Nucleus accumbens (tissue), 56 donors: Measurements from ENCODE around the gene GALNT2.

Experiments used
- DNase-seq, 56 donors: peaks; one replicate each; lab custom pipeline; 2025; lab: John Stamatoyannopoulos, UW

Gene GALNT2

DNA sequence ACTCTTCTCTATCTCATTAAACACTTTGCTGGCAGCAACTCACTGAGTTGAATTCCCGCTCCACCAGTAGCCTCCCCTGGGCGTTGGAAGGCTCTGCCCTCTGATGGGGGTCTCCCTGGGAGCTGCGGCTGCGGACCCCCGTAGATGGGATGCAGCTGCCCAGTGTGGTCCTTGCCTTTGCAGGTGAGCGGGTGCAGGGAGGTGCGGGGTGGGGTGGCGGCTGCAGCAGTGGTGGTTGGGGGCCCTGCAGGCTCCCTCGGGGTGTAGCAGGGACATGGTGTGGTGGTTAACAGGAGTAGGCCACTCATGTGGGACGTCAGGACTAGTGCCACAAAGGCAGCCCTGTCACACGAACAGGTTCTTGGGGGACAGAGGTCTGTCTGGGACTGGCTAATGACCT, 42.0 kb downstream of the GALNT2 start:
- DNase-seq: no peak

GRCh38 chr1:230109895-230110667, 43.0 kb downstream of the GALNT2 start:
- DNase-seq: no peak

- no peak for DNase-seq
These were observed 43.9 kb downstream of the GALNT2 start for GRCh38 chr1:230110971-230111370.

- peak in 49 of 56 donors; percentile 33 to 85 (median 61) for DNase-seq
These were observed 45.2 kb downstream of the GALNT2 start for GRCh38 chr1:230112131-230112701.

GRCh38 chr1:230112782-230113181, 45.7 kb downstream of the GALNT2 start:
- DNase-seq: peak in 1 of 56 donors; percentile 54

GRCh38 chr1:230113235-230113592, 46.2 kb downstream of the GALNT2 start:
- DNase-seq: no peak

GRCh38 chr1:230113593-230114236, 46.7 kb downstream of the GALNT2 start:
- DNase-seq: peak in 6 of 56 donors; percentile 18 to 72 (median 32)

GRCh38 chr1:230114237-230114651, 47.2 kb downstream of the GALNT2 start:
- no peak for DNase-seq

DNA sequence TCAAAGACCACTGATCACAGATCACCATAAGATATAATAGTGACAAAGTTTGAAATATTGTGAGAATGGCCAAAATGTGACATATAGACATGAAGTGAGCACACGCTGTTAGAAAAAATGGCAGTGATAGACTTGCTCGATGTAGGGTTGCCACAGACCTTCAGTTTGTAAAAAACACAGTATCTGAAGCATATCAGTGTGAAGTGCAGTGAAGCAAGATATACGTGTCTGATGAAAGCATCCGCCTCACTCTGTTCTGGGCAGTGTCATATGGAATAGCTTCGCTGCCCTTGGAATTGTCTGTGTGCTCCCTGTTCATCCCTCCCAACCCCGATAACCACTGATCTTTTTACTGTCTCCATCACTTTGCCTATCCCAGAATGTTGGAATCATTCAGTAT, 50.7 kb downstream of the GALNT2 start:
- no peak for DNase-seq

- DNase-seq: no peak
These were observed 52.3 kb downstream of the GALNT2 start for GRCh38 chr1:230119340-230119739.

DNA sequence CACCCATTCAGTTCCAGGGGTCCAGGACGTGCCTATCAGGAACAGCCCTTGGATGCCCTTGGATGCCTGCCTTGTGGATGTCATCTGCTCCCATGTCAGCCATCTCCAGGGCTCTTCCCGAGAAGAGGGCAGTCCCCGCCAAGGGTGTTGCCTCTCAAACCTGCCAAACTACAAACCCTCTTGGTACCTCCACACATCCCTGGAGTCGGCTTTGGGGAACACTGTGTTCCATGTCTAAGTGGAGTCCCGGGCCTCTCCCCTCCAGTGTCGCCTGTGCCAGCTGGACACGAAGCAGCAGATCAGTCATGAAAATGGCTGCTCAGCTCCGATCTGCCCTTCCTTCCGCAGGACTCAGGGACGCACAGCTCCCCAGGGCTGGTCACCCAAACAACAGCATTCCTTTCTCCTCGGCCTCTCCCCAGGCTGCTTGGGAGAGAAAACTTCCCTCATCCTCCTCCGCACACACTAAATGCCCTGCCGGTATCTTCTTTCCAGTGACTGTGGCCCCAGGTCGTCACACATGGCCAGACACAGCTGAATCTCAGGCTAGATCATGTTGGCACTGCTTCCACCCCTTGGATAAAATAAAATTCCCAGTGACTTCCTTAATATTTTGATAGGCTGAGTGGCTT, 53.4 kb downstream of the GALNT2 start:
- DNase-seq: no peak

DNA sequence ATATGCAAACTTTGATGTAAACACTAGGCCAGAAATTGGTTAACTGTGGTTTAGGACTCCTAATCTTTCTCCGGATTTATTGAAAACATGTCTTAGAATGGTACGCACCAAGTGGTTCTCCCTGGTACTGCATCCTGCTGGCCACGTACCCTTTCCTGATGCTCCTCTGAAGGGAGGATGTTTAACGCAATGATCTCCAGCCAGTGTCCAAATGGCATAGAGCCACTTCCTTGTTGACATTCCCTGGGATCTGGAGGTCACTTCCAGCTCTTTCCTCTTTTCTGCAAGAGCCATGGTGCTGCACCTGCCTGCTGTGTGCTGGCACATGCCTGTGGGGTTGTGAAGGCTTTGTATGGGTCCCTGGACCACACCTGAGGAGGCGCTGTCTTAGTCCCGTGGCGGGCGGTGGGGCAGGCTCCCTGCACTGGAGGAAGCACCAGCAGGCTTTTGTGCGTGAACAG, 53.9 kb downstream of the GALNT2 start:
- DNase-seq: no peak

GRCh38 chr1:230121950-230122349, 54.9 kb downstream of the GALNT2 start:
- no peak for DNase-seq

DNA sequence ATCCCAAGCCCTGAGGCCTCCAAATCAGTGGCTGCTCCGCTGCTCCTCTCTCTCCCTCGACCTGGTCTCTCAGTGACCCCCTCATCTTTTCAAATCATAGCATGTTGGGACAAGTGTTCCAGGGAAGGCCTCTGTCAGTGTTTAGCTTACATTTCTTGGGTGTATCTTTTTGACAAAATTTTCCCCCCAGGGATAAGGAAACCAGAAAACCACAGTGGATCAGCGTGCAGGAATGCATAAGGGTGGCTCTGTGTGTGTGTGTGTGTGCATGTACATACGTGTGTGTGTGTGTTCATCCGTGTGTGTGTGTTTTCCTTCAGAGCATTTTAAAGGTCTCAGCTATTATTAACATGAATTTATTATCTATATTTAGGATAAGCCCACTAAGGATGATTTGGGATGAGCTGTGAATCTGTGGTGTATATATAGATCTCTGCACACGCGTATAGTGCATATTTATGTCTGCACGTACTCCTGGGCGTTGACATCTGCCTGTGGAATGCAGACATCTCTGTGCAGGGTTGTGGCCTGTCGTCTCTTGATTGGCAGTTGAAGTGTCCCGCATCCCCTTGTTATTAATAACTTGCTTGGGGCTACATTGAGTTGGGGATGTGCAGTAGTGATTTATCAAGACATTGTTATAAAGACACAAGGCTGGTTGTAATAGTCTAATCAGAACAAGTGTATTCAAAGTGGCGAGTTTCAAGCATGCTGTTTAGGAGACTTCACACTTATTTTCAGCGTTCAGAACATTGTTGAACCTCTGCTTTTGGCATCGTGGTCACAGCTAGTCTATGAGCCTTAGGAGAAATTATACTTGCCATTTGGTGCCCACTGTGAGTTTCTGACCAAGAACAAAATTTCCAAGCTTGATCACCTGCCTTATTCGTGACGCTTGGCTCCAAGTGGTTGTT, 55.6 kb downstream of the GALNT2 start:
- no peak for DNase-seq

- no peak for DNase-seq
These were observed 56.5 kb downstream of the GALNT2 start for GRCh38 chr1:230123280-230124185.

GRCh38 chr1:230124186-230125128, 57.4 kb downstream of the GALNT2 start:
- DNase-seq: no peak

GRCh38 chr1:230125141-230125540, 58.1 kb downstream of the GALNT2 start:
- DNase-seq: no peak
